IMR-90 (cell line): ENCODE results near the gene TRAPPC2L.

Source experiments
- BHLHE40 ChIP-seq: fragments of 150-350 bp; IDR thresholded peaks from 2 replicates; pipeline ENCODE4 v1.6.1; 2016; ENCODE audit warnings: mild to moderate bottlenecking, low read depth, low read length
- CTCF ChIP-seq: conservative IDR thresholded peaks from 2 replicates; pipeline ENCODE4 v1.5.1; 2012; ENCODE audit warnings: mild to moderate bottlenecking, low read depth, low read length, improper control_type of control experiment
- MAFK ChIP-seq: IDR thresholded peaks from 2 replicates; pipeline ENCODE4 v1.6.1; 2012; ENCODE audit warnings: low read depth, low read length, improper control_type of control experiment
- MAZ ChIP-seq: IDR thresholded peaks from 2 replicates; pipeline ENCODE4 v1.6.1; 2012; ENCODE audit warnings: low read depth, mild to moderate bottlenecking, low read length, improper control_type of control experiment, moderate library complexity, borderline replicate concordance
- MXI1 ChIP-seq: IDR thresholded peaks from 2 replicates; pipeline ENCODE4 v1.6.1; 2012; ENCODE audit warnings: low read depth, mild to moderate bottlenecking, low read length, moderate library complexity, borderline replicate concordance
- NFE2L2 ChIP-seq: fragments of 150-350 bp; IDR thresholded peaks from 2 replicates; pipeline ENCODE4 v1.6.1; 2016; ENCODE audit warnings: low read depth, mild to moderate bottlenecking, low read length
- POLR2A ChIP-seq: IDR thresholded peaks from 2 replicates; pipeline ENCODE4 v1.6.1; 2012; ENCODE audit warnings: mild to moderate bottlenecking, low read depth, low read length
- RAD21 ChIP-seq: IDR thresholded peaks from 2 replicates; pipeline ENCODE4 v1.6.1; 2012; ENCODE audit warnings: low read length, improper control_type of control experiment
- RFX5 ChIP-seq: IDR thresholded peaks from 2 replicates; pipeline ENCODE4 v1.8.0; 2012; ENCODE audit warnings: low read depth, mild to moderate bottlenecking, low read length, moderate library complexity
- USF2 ChIP-seq: fragments of 150-350 bp; IDR thresholded peaks from 2 replicates; pipeline ENCODE4 v1.6.1; 2017; ENCODE audit warnings: mild to moderate bottlenecking, antibody characterized with exemption, low read length, low read depth

DNA sequence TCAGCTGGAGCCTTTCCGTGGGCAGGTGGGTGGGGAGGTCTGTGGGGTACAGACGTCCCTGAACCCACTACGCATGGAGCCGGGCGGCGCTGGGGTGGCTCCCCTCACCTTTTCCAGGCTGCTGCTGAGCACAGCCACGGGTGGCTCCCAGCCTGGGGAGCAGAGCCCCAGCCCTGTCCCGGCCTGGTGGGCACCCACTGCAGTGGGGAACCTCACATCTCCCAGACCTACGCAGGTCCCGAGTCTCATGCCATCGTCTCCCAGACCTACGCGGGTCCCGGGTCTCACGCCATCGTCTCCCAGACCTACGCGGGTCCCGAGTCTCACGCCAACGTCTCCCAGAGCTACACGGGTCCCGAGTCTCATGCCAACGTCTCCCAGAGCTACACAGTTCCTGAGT, 28.2 kb upstream of the TRAPPC2L start:
- TF ChIP-seq CTCF = no peak
- TF ChIP-seq USF2 = no peak
- TF ChIP-seq POLR2A = no peak
- TF ChIP-seq RAD21 = no peak
- no peak for TF ChIP-seq MAFK
- TF ChIP-seq RFX5 = no peak
- TF ChIP-seq NFE2L2 = no peak
- TF ChIP-seq MAZ = no peak
- no peak for TF ChIP-seq BHLHE40
- TF ChIP-seq MXI1 = no peak
